ENCODE results near the gene HRG.

Gene HRG

DNA sequence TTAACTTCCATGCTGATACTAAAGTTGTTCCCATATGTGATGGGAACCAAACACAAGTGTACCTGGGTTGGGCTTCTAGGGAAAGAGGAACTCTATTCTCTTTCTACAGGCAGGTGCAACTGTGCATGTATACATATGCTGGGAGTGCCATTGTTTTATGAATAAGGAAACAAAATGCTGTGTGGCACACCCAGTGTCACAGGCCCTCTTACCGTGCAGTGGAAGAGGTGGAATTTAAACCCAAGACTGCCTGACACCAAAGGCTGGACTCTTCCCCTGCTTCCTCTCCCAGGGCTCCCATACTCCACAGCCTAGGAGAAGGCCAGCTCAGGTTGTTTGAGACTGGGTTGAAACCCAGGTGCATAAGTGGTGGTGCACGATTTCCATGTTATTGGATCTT lies 27.6 kb upstream of the HRG start:
- no peak for DNase-seq

DNA sequence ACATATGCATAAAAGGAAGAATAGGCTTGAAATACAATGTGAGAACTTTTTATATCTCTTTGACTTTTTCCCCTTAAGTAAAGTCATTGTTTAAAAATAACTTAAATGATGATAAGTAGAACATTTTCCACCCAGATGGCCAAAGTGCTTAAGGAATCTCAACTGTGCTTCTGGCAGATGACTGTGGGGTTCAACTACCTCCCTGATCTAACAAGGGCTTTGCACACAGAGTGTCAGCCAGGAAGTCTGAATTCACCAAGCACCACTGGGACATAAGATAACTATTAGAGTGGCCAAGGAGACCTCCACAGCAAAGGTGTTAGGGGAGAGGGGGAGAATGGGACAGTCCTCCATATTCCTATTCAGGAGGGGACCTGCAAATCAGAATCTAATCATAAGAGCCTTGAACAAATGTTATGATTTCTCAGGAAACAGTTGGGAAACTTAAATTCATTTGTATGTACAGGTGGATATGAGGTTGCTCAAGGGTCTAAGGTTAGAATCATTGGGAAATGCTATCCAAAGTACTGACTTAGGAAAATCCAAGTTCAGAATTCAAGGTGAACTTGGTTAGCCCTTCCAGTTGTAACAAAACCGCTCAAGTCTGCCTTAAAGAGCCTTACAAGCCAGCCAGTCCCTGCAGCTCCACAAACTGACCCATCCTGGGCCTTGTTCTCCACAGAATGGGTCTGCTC lies 25.9 kb upstream of the HRG start, which contains the start of gene FETUB:
Gene FETUB (plus strand): TSS at position 622 of the 695 bp plus-strand sequence. CDS start 62 bp downstream, at position 684.
- no peak for DNase-seq

DNA sequence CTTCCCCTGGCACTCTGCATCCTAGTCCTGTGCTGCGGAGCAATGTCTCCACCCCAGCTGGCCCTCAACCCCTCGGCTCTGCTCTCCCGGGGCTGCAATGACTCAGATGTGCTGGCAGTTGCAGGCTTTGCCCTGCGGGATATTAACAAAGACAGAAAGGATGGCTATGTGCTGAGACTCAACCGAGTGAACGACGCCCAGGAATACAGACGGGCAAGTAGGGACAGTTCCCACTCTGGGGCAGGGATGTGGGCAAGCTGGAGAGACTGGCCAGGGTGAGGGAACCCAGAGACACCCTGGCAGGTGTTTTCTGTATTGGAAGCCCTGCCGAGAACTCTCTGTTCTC lies 25.4 kb upstream of the HRG start:
- DNase-seq: peak; percentile 16

DNA sequence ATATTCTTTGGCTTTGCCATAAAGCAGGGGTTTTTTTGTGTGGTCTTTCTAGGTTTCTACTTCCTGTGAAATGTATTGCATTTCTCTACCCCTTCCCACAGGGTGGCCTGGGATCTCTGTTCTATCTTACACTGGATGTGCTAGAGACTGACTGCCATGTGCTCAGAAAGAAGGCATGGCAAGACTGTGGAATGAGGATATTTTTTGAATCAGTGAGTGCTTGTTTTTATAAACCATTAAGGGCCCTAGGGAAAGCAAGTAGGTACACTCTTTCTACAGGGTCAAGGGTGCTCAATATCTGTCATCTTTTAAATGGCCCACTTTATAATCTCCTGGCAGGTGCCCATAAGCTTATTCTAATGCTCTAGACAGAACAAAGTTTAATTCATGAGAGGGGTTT lies 24.9 kb upstream of the HRG start:
- DNase-seq: peak; percentile 85

DNA sequence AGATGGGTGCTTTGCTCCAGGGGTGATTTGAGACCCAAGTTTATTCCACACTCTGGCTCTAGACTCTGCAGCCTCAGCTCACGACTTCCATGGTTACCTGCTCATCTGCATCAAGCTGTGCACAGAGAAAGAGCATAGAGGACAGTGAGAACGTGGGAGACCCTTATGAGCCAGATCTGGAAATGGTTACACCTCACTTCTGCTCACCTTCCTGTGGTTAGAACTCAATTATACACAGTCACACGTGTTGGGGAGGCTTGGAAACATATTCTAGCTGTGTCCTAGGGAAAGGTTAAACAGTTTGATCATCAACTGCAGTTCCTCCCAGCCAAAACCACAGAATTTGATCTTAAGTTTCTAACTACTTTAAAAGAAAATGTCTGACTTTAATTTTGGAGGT lies 23.8 kb upstream of the HRG start:
- DNase-seq: no peak

DNA sequence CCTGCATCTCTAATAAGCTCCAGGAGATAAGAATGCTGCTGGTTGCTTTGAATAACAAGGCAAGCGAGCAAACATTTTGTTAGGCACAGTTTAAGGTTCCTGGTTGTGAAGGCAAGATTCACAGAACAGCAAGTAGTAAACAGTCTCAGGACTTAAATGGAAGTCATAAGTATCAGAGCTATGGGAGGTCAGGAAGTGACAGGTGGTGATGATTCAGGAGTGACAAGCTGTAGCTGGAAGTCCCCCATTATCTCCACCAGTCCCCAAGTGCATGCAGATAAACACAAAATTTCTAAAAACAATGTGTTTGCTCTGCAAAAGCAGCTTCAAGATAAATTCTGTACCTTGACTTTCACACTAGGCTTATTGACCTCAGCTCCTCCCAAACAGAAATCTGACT lies 22.3 kb upstream of the HRG start:
- DNase-seq: no peak

DNA sequence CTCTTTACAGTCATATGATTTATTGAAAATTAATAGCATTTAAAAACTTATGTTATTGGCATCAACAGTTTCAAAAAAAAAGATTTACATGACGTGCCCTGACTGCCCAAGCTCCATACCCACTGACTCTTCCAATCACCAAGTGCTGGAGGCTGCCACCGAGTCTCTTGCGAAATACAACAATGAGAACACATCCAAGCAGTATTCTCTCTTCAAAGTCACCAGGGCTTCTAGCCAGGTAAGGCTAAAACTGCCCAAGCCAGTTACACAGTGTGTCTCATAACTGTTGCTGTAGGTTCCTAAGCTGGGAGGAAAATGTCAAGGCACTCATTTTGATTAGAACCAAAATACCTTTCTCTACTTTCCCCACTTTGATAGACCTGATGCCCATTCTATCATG lies 21.1 kb upstream of the HRG start:
- no peak for DNase-seq

DNA sequence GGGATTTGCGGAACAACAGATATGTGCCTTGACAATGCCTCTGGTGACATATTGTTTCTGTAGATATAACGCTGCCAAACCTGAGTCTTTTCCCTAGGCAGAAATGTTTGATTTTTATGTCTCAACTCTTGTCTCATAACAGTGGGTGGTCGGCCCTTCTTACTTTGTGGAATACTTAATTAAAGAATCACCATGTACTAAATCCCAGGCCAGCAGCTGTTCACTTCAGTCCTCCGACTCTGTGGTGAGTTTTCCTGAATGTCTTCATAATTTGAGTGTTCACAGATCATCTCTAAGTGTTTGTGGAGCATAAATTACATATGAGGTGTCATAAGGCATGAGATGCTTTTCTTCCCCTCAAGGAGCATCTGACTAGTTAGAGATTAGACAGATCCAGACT lies 19.7 kb upstream of the HRG start:
- no peak for DNase-seq

DNA sequence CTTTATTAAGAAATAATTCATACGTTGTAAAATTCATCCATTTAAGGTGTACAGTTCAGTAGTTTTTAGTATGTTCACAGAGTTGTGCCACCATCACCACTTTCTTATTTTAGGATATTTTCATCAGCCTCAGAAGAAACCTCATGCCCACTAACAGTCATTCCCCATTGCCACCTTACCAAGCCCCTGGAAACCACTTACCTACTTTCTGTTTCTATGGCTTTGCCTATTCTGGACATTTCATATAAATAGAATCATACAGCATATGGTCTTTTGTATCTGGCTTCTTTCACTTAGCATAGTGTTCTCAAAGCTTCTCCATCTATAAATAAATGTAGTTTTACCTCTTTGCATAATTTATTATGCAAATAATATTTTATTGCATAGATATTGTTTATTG lies 19.0 kb upstream of the HRG start:
- no peak for DNase-seq

DNA sequence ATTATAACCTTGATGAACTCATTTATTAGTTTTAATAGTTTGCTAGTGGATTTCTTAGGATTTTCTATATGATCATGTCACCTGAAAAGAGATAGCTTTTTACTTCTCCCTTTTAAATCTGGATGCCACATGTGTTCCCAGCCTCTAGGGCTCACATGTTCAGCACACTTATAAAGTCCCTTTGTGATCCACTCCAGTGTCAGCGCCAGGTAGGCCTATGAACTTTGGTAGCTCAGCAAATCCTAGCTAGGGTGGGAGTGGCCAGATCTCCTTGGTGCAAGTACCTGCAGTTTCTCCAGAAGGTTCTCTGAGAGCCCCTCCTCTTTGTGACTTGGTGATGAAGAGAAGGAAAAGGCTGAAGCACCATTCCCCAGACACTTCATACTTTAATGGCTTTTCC lies 17.0 kb upstream of the HRG start:
- DNase-seq: no peak

DNA sequence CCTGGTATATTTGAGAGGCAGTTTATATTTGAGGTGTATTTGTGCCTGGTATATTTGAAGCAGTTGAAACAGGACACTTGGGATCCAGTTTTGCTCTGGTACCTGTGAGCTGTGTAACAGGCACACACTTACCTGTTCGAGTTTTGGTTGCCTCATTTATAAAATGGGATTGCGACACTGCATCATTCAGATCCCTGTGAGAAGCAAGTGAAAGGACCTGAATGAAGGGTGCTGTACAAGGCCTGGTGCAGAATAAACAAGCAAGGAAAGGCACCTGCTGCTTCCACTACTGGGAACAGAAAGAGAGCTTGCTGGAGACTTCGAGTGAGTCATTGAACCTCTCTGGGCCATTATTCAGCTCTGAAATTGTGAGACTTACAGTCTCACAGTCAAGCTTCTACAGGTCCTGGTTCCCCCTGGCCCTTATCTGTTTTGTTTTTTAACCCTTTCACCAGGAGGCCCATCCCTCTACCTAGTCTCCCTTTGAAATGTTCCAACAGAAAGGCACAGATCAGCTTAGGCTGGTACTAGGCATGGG lies 14.1 kb upstream of the HRG start:
- no peak for DNase-seq

DNA sequence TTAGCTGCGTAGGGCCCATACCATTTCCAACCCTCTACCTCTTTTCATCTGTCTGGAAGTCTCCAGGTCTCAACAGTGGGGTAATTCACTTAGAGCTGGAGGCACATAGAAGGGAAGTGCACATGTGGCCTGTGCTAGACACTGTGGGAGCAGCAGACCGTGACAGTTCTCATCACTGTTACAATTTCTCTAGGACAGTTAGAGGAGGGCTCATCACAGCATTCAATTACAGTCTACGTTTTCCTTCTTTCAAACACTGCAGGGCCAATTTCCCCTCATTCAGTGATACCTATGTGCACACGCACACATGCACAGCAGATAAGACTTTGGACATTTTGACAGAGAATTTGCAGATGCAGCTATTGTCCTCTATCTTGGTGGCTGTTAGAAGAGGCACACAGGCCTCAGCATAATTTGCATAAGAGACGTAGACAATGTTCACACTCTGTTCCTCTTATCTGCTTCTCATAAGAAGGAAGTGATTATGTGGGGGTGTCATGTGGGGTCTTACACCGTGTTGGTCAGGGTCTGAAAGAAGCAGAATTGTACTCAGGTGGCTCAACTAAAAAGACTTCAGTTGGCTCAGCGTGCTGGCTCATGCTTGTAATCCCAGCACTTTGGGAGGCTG lies 12.6 kb upstream of the HRG start:
- DNase-seq: no peak

DNA sequence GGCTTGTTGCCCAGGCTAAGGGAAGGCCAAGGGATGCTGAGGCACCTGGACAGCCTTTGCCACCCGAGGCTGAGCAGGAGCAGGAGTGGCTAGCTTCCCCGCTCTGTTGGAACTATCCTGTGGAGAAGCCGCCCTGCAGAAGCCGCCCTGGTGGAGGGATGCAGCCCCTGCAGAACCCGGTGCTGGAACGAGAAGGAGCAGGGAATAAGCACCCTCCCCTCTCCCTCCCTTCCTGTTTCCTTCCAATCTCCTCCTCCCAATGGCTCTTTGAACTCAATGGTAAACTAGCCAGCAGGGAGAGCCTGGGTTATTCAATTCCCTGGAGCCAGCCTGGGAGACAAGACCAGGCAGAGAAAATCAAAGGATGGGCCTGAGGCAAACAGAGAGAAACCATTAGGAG lies 11.8 kb upstream of the HRG start:
- no peak for DNase-seq

DNA sequence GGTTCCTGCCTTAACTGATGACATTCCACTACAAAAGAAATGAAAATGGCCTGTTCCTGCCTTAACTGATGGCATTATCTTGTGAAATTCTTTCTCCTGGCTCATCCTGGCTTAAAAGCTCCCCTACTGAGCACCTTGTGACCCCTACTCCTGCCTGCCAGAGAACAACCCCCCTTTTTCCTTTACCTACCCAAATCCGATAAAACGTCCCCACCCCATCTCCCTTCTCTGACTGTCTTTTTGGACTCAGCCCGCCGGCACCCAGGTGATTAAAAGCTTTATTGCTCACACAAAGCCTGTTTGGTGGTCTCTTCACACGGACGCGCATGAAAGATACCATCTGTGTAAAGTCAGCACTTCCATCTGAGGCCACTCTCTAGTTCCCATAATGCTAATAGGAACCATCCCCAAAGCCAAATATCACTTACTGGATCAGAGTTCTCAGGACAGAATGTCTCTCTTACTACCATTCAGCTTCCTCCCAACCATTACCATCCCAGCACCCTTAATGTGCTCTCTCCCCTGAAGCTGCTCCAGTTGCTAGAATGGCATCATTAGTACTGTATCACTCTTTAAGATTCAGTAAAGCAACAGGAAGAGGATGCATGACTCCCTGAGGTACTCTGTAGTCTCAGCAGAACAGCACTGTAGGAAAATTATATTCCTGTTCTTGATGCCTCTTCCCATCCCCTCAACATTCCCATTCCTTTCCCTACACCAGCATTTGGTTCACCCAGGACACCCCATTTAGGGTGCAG lies 2.3 kb upstream of the HRG start:
- no peak for DNase-seq

DNA sequence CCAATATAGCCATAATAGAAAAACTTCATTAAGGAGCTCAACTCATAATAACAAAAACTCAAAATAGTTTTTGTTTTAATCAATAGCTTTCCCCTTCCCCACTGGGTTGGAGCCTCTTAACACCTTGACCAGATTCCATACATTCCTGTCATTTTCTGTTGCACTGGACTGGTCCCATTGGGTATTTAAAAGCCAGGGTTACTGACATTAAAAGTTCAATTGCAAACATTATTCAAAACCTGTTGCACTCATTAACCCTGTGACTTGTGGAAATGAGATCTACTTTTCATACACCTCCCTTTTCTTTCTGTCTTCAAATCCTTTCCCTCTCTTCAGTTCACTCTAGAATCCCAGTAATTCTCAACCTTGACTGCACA lies 1.7 kb upstream of the HRG start:
- DNase-seq: no peak

DNA sequence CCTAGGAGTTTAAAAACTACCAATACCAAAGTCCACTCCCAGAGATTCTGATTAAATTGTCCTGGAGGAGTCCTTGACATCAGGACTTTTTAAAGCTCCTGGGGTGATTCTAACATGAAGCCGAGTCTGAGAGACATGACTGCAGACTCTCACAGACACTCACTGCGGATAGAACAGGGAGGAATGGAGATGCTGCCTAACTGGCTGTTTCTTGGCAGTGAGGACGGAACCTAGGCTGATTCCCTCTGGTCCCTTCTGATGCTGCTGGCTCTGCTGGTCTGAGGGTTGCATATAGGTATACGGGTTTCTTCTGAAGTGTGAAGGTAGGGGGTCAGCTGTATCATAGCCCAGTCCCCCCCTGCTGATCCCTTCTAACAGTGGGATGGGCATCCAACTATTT lies 1.3 kb upstream of the HRG start:
- DNase-seq: no peak

DNA sequence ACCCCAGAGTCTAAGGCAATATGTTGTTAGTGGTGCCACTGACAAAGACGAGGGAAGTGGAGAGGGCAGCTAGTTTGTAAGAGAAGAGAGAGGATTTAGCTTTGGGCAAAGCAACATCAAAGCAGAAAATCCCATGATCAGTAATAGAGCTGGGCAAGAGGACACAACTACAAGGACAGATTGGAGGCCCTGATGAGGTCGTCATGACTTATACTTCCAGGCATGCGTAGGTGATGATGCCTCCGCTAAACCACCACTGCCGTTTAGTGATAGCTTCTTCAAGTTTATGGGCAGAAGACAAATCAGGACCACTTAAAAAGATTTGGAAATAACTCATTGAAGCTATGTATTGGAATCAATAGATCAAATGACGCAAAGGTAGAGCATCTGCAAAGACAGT lies 2.6 kb downstream of the HRG start:
- no peak for DNase-seq

DNA sequence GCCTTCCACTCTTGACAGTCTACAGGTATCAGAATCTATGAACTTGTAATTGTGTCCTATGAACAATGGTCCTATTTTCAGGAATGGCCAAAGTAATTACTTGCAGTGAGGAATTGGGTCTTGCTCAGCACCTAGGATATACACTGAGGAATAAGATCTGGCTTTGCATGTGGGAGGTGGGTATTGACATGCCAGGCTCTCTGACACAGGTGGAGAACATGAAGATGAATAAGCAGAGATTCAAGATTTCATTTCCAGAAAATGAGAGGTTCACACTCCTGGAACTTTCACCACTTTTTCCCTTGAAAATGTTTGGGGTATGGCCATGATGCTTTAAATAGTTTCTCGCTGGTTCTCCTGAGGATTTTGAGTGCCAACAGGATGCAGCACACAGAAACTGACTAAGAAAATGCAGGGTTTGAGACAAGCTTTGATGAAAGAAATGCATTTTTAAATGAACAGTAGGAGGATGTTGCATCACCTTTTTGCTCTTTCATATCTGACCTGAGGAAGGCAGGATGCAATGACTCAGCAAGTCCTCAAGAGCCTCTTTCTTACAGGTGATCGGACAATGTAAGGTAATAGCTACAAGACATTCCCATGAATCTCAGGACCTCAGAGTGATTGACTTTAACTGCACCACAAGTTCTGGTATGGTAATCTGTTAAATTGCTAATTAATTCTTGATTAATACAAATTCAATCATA lies 3.7 kb downstream of the HRG start:
- no peak for DNase-seq

DNA sequence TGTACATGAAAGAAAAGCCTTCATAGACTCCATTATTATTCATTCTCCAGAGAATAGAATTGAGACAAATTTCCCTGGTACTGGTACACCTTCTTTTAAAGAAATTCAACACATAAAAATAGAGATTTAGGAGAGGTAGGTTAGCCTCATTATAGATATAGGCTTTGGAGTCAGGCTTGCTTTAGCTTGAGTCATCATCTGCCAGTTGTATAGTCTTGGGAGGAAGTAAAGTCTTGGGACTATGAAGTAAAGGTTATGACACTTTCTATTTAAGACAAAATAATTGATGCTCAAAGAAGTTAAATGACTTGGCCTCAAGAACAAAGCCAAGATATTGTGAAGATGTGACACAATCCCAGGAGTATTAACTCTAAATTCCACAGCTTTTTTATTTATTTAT lies 4.3 kb downstream of the HRG start:
- DNase-seq: no peak

DNA sequence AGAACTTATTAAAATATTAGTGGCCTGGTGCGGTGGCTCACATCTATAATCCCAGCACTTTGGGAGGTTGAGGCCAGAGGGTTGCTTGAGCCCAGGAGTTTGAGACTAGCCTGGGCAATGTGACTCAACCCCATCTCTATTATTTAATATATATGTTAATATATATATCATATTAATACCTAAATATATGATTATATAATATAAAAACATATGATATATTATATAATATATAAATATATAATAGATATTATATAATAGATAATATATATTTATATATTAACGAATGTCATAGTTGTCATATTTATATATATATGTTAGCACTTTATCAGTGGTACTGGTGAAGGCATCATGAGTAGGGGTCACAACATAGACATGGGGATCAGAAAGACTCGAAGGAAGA lies 5.2 kb downstream of the HRG start:
- no peak for DNase-seq

DNA sequence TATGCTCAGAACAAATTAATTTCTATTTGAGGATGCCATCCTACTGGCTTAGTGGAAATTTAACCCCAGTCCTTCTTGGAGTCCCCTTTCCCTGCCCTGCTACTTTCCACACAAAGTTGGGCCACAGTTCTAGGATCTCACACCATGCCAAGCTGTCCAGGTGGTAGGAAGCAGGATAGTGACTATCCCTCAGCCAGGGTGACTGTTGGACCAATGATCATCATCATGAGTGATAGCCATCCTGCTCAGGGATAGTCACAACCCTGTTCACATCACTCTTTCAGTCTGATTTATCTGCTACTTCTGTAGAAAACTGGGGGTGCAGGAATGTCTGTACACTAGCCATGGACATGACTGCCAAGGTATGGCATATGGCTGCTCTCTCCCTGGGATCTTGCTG lies 12.8 kb downstream of the HRG start:
- no peak for DNase-seq

DNA sequence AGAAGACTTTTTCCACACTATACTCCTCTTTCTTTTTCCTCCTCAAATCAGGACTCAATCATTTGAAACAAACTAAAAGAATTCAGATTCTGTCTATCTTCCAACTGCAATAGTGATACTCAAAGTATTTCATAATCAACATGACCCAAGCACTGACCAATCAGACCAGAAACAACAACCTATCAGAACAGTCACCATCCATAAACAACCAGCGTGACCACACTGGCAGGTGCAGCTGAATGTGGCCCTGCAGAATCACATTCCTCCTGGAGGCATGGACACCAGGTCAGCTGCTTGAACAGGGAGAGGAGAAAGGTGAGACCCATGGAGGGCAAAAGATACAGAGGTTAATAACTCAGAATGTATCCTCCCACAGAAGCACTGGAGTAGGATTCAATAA lies 13.3 kb downstream of the HRG start:
- no peak for DNase-seq

DNA sequence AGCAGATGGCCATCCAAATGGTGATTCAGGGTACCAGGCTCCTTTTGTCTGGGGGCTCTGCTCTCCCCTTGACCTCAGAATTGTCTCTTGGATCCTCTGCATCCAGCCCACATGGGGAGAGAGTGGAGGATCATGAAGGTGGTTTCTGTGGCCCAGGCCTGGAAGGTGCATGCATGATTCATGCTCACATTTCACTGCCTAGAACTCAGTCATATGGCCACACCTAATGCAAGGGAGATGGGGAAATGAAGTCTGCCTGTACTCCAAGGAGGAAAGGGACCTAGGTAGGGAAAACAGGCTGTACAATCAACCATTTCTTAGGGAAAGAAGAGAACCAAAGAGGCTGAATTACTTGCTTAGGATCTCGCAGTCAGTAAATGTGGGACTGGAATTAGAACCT lies 15.1 kb downstream of the HRG start:
- no peak for DNase-seq

DNA sequence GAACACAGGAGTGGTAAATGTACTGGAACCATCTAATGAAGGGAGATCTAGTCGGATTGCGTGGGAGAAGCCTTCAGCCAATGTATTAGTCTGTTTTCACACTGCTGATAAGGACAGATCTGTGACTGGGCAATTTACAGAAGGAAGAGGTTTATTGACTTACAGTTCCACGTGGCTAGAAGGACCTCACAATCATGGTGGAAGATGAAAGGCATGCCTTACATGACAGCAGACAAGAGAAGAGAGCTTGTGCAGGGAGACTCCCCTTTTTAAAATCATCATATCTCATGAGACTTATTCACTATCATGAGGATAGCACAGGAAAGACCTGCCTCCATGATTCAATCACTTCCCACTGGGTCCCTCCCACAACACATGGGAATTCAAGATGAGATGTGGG lies 17.0 kb downstream of the HRG start:
- DNase-seq: no peak
